GM21619 (cell line): ENCODE results near the gene CAMP.
"Not testable (repeated sequence)": the region's sequence is repeated elsewhere in the genome, so short reads cannot be mapped to it uniquely, and the experiment has no call there.

Source experiments
- ATAC-seq: cut with Tn5 transposase; IDR thresholded peaks from one replicate; pipeline ENCODE4 v1.9.1; 2021; ENCODE audit not compliant: unreplicated experiment

Gene CAMP, protein sequence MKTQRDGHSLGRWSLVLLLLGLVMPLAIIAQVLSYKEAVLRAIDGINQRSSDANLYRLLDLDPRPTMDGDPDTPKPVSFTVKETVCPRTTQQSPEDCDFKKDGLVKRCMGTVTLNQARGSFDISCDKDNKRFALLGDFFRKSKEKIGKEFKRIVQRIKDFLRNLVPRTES

DNA sequence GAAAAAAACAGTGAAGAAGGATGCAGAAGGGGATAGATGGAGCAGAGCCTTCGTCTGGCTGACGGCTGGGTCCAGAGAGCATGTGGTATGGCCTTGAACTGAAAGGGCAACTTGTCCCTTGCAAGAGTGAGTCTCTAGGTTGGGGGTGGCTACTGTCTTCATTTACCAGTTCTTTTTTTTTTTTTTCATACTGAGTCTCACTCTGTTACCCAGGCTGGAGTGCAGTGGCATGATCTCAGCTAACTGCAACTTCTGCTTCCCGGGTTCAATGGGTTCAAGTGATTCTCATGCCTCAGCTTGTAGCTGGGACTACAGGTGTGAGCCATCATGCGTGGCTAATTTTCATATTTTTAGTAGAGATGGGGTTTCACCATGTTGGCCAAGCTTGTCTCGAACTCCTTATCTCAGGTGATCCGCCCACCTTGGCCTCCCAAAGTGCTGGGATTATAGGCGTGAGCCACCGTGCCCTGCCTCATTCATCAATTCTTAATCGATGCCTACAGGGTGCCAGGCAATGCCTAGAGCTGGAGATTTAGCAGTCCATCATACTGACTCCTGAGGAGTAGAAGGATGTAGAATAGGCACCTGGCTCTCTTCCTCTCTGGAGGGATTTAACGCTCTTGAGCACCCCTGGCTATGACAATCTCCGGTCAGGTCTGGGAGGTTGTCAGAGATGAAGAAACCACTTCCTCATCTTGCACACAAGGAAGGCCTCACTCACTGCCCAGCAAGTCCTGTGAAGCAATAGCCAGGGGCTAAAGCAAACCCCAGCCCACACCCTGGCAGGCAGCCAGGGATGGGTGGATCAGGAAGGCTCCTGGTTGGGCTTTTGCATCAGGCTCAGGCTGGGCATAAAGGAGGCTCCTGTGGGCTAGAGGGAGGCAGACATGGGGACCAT is at the start of gene CAMP:
CAMP (plus strand) TSS at position 880 of the 898 bp plus-strand sequence; CDS start at position 897, 17 bp downstream.
- peak; percentile 49 for ATAC-seq

DNA sequence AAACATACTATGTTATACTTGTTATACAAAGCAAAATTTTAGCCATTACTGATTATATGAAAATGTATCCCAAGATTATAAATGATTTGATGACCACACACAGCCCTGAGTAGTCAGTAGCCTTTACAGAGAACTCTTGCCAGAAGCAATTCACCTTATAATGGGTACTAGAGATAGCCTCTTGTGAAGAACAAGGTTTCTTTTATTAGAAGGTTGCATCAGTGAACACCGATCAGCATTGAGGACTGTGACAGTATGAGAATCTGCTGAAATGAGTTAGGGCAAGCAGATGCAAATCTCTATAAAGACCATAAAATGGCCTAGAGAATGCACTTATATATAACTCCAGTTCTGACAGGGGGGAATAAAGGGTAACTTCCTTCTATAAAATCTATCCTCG is 45.2 kb upstream of the CAMP start:
- no peak for ATAC-seq

GRCh38 chr3:48180021-48180420 is 43.3 kb upstream of the CAMP start:
- ATAC-seq: no peak

GRCh38 chr3:48180531-48181253 is 42.6 kb upstream of the CAMP start:
- ATAC-seq: no peak

GRCh38 chr3:48184299-48184698 is 39.0 kb upstream of the CAMP start:
- ATAC-seq: no peak

DNA sequence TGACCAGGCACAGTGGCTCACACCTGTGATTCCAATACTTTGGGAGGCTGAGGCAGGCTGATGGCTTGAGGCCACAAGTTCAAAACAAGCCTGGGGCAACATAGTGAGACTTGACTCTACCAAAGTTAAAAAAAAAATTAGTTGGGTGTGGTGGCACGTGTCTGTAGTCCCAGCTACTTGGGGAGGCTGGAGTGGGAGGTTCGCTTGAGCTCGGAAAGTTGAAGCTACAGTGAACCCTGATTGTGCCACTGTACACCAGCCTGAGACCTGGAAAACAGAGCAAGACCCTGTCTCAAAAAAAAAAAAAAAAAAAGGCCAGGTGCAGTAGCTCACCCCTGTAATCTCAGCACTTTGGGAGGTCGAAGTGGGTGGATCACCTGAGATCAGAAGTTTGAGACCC is 38.2 kb upstream of the CAMP start:
- no peak for ATAC-seq

- no peak for ATAC-seq
Measured at GRCh38 chr3:48186631-48187300, 36.5 kb upstream of the CAMP start.

DNA sequence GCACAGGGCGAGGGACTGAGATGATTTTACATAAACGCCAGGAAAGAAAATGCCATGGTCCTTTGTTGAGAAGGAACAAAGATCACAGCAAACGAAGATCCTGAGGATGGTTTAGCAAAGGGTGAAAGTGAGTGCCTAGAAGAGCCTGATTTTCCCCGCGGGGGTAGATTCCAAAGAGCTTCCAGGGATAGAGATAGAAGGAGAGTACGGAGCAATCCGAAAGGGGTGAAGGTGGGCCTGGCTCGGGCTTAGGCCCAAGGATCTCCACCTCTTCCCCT is 36.1 kb upstream of the CAMP start:
- ATAC-seq: no peak

DNA sequence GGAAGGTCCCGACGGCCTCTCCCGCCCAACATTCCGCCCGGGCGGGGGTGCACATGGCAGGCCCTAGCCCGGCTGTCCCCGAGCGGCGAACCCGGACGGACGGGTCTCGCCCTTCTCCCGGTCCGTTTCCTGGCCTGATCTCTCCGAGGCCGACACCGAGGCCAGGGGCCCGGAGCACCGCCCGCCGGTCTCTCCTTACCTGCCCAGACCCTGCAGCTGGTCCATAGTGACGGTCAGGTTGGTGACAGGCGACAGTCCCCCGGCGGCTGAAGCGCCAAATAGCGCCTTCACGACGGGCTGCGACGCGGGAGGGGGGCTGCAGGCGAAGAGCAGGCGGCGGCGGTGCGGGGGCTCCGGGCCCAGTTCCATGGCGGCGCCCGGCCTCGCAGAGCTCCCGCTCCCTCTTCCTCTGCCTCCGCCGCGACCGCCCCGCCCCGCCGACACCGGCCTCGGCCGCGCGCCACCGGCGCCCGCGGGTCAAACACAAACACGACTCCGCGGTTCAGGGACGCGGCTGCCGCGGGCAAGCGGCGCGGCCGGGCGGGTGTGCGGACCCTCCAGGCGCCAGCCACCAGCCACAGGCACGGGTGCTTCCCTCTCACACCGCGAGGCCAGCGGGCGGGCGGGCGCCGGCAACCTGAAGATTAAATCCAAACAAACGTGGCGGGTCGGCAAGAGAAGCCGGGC is 35.6 kb upstream of the CAMP start:
- ATAC-seq: peak; percentile 26

GRCh38 chr3:48188266-48189201 is 34.8 kb upstream of the CAMP start, which contains the start of gene CDC25A:
Gene CDC25A, minus strand, starts transcription at chr3:48188417. Its CDS starts 470 bp downstream, at chr3:48187947.
- ATAC-seq: peak; percentile 93

DNA sequence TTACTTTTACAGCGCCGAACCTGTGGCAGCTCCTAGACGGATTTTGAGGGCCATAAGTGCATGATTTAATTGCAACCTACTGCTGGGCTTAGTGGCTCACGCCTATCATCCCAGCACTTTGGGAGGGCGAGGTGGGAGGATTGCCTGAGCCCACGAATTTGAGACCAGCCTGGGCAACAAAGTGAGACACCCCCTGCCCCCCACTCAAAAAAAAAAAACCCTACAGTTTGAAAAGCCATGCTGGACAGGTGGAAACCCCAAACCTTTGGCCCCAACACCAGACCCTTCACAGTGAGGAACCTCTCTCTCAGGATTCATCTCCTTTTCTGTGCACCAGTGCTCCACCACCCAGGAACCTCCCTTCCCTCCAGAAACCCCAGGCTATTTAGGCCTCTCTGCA is 34.0 kb upstream of the CAMP start:
- ATAC-seq: no peak

GRCh38 chr3:48190911-48191310 is 32.4 kb upstream of the CAMP start:
- no peak for ATAC-seq

GRCh38 chr3:48194446-48195071 is 28.7 kb upstream of the CAMP start:
- ATAC-seq: no peak

DNA sequence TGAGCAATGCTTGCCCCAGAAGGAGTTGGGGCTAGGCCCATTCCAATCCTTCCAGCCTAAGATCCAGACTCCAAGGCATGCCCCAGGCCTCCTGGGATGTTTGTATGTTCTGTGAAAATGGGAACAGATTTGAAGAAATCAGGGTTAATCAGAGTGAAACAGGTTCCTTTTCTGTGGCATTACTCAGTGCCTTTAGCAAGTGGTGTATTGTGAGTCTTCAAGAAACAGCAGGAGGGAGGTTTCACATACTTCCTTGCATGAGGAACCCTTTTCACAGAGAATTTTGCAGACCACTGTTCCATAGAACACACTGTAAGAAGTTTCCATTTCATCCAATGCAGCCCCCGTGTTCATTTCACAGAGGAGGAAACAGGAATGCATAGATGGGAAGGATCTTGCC is 26.7 kb upstream of the CAMP start:
- ATAC-seq: no peak

- no peak for ATAC-seq
Measured at GRCh38 chr3:48199117-48199516, 24.2 kb upstream of the CAMP start.

DNA sequence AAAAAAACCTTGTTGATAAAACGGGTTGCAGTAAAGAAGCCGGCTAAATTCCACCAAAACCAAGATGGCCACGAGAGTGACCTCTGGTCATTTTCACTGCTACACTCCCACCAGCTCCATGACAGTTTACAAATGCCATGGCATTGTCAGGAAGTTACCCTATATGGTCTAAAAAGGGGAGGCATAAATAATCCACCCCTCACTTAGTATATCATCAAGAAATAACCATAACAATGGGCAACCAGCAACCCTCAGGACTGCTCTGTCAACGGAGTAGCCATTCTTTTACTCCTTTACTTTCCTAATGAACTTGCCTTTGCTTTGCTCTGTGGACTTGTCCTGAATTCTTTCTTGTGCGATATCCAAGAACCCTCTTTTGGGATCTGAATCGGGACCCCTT is 20.7 kb upstream of the CAMP start:
- no peak for ATAC-seq

GRCh38 chr3:48208076-48208475 is 15.2 kb upstream of the CAMP start:
- no peak for ATAC-seq

DNA sequence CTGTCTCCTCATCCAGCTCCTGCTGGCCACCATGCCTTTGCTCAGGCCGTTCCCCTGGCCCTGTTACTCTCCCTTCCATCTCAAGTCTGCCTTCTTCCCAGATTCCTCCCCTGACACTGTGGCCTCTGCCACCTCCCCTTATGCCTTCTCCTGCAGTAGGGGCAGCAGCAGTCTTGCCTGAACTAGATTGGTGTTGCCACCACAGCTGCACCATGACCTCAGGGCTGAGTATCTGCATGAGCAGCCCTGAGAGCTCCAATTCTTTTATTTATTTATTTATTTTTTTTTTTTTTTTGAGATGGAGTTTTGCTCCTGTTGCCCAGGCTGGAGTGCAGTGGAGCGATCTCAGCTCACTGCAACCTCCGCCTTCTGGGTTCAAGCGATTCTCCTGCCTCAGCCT is 13.8 kb upstream of the CAMP start:
- no peak for ATAC-seq

DNA sequence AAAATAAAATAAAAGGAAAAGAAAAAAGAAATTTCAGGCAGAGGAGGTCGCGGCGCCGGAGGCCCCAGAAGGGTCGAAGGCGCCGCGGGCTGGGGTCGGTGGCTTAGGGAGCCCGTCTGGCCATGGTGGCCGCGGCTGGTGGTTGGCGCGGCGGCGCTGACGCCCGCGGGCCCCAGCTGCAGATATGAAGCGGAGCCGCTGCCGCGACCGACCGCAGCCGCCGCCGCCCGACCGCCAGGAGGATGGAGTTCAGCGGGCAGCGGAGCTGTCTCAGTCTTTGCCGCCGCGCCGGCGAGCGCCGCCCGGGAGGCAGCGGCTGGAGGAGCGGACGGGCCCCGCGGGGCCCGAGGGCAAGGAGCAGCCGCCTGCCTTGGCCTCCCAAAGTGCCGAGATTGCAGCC is 12.8 kb upstream of the CAMP start:
- ATAC-seq: not testable (repeated sequence)
